Stromal cell of bone marrow (primary cell): ENCODE data around the gene NCS1.
A peak's percentile ranks its signal among the peaks of the same experiment; 100 is the strongest.

Source experiments
- DNase-seq: peaks from one replicate; pipeline ENCODE4 v3.0.0-alpha.2; 2012; ENCODE audit warnings: low read depth

NCS1 gene

GRCh38 chr9:130172161-130172857 lies at the start of gene NCS1:
Gene NCS1 (plus strand): TSS chr9:130172404. CDS start chr9:130172664, 260 bp downstream.
- DNase-seq: peak; percentile 49

GRCh38 chr9:130122456-130122855 lies 49.7 kb upstream of the NCS1 start:
- no peak for DNase-seq

- DNase-seq: no peak
These were observed 47.9 kb upstream of the NCS1 start for GRCh38 chr9:130124085-130124860.

DNA sequence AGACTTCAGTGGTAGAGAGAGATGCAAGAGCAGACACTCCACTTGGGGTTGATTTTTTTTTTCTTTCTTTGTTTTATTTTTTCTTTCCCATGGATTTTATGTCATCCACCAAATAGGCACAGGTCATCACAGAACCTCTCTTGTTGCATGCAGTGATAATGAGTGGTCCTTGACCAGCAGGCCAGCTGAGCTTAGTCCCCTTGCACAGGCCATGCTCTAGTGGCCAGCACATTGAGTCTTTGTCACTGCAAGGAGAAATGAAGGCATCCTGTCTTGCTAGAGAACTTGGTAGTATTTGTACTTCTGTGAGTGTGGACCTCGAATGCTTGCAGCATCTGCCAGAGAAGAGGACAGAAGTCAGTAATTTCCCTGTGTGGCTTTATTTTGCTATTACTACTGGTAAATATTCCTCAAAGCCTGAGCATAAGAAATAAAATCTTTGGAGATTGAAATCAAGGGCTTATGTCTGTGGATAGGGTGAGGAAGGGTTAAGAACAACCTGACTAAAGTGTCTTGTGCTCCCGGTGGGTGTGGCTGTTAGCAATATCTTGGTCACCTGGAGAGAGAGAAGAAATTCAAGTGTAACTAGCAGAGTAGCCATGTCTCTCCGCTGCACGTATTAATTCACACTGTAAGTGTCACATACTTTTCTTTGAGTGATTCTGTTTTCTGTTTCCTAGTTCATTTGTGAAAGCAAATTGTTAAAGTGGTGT lies 45.3 kb upstream of the NCS1 start:
- DNase-seq: no peak

- no peak for DNase-seq
These were observed 44.0 kb upstream of the NCS1 start for GRCh38 chr9:130128251-130128650.

- DNase-seq: peak; percentile 66
These were observed 43.3 kb upstream of the NCS1 start for GRCh38 chr9:130128733-130129431.

GRCh38 chr9:130129432-130130061 lies 42.7 kb upstream of the NCS1 start:
- DNase-seq: no peak

DNA sequence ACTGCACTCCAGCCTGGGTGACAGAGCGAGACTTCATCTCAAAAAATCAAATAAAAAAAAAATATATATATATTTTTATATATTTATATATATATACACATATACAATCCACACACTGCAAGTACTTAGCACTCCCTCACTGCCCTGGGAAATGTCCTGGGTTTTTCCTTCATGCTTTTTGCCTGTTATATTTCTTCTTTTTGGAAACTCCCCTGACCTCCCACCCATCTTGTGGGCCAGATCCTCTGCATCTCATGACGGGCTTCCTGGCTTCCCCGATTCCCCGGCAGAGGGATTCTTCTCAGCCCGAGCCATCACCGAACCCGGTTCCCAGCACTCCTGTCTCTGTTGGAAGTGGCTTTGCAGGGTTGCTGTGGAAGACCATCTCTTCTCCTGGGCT lies 39.5 kb upstream of the NCS1 start:
- DNase-seq: no peak

DNA sequence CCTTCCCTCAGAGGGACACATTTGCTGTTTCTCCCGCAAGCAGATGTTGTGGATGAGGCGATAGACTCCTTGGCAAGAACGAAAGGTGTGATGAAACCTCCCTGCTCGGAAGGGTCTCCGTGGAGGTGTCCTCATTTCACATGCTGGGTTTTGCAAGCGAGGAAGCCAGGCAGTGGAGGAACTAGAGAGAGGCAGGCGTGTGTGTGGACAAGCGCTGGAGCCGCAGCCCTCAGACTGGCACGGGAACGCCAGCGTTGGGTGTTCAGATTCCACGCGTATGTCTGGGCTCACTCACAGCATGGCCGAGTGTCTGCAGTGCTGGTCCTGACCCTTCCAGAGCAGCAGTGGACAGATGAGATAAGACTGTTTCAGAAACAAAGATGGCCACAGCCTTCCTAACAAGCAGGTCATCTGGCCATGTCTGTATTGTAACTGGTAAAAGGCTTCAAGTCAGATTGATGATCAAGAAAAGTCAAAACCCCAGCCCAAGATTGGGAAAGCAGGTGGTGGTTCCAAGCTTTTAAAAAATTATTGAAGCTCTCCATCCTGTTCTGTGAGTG lies 35.0 kb upstream of the NCS1 start:
- no peak for DNase-seq

DNA sequence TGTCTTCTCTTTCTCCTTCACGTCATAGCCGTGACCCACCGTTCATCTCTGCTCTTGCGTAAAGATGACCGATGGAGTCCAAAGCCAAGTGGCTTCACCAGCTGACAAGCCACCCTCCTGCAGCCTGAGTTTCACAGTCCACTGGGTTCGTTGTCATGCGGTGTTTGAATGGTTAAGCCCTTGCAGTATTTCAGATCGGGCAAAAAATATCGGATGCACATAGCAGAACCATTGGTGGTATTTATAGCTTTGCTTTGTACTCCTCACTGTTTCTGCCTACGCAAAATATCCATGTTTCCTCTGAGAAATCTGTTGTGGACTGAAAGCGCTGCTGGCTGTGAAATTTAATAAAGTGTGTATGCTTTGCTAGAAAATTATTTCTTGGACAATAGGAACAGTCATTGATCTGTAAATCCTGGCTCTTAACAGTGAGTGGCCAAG lies 34.5 kb upstream of the NCS1 start:
- no peak for DNase-seq

- peak; percentile 88 for DNase-seq
These were observed 34.0 kb upstream of the NCS1 start for GRCh38 chr9:130138171-130138653.

DNA sequence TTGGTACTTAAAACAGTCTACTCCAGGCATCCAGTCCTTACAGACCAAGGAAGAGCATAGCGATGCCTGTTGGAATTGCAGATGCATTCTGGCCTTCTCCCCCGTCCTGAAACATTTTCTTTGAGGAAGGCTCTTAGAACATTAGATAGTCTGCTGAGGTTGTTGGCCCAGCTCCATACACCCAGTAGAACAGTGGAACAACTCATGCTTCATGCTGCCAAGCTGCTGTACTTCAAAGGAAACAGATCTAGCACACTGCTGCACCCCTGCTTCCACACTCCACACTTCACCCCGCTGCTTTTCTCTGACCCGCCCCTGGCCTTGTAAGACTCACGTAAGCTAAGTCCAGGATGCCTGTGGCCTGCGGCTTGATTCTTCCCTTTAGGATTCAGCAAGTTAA lies 33.4 kb upstream of the NCS1 start:
- DNase-seq: peak; percentile 94

DNA sequence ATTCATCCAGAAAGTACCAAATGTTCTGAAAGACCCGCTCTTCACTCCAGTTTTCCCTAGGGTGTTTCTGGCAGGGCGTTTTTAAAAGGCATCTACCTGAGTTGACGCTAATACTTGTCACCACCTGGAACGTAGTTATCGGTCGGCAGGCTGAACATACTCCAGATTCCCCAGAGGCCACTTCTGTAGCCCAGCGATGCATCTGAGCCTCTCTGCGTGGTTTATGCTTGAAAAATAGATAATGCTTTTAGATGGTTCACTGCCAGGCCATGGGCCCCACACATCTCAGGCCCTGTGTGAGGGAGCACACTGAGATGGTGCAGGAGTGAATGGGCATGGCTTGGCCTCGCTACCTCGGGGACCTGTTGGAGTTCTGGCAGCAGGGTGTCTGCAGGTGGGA lies 33.0 kb upstream of the NCS1 start:
- DNase-seq: no peak

DNA sequence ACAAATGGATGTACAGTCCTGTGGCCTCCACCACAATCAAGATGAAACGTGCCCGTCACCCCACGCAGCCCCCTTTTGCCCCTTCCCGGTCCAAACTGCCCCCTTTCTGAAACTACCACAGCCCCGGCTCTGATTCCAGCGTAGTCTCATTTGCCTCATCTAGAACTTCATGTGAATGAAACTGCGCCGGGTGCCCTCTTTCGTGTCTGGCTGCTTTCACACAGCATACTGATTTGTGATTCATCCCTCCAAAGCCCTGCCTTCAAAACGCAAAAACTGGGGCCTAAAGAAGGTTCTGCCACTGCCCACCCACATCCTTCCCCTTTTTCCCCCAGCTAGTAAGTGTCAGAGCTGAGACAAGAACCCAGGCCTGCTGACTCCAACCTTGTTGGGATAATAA lies 31.5 kb upstream of the NCS1 start:
- no peak for DNase-seq

GRCh38 chr9:130142056-130142455 lies 30.1 kb upstream of the NCS1 start:
- DNase-seq: no peak

DNA sequence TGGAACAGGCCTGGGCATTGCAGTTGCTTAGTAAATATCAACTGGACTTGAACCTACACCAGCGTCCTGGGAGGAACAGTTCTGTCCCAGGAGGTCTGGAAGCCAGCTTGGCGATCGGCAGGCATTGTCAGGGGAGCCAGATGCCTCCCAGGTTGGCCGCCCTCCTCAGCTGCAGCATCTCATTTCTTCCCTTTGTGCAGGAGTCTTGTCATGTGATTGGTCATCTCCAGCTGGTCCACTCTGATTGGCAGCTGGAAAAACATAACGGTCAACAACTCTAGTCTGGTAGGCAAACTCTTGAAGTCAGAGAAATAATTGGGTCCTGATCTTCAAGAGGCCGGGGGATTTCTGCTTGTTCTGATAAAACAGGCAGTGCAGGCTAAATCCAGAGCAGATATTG lies 29.6 kb upstream of the NCS1 start:
- no peak for DNase-seq

DNA sequence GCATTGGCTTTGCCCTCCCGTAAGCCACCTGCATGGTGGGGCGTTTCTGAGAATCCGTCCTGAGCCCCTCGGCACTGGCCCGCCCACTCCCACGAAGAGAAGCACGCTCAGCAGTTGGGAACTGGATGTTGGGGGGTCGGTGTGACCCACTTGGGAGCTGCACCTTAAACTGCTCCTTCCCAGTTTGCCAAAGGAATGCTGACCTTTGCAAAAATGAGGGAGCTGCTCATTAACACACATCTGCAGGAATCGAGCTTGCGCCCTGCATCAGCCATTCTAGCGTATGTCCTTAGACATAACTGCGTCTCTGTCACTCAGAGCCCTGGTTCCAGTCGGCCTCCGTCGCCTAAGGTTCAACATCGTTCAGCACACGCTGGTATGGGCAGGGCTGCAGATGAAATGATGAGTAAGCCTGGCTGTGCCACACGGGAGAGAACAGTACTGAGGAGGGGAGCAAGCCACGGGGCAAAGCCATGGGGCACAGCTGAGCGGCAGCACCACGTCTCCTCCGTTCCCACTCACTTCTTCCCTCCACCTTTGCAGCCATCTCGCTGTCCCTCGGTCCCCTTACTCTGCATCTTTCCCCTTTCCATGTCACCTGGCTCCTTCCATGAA lies 28.8 kb upstream of the NCS1 start:
- no peak for DNase-seq

- DNase-seq: no peak
These were observed 28.2 kb upstream of the NCS1 start for GRCh38 chr9:130143958-130144366.

DNA sequence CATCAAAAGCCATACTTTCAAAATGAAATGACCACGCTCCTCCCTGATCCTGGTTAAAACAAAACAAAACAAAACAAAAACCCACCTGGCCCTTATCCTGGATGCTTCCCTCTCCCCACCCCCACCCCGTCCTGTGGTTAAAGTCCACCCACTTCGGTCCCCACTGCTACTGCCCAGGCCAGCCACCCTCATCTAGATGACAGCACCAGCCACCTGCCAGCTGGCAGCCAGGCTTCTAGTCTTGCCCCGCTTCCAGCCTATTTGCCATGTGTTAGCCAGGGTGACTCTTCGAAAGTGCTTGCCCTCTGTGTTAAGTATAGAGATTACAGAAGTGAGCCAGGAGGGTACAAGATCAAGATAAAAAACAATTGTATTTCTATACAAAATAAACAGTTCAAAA lies 27.5 kb upstream of the NCS1 start:
- no peak for DNase-seq

GRCh38 chr9:130145658-130146057 lies 26.5 kb upstream of the NCS1 start:
- DNase-seq: no peak

GRCh38 chr9:130147198-130147597 lies 25.0 kb upstream of the NCS1 start:
- DNase-seq: no peak
